ENCODE data around the gene RNF115. TPM values are rescaled to one million over a fixed set of nuclear protein-coding genes. Genes with fewer than 3 reads are reported as not detected.

The RNF115 gene
- total and polyA plus RNA-seq, 2 of the 13 experiments (the other 11 are each of a cell fraction or from before 2014, with no cell fraction given), result 6.0 to 10.1 TPM

GRCh38 chr1:145827966-145828365 is 4.1 kb upstream of the RNF115 start:
- no peak overlapping the region for H3K4me2 ChIP-seq (ENCODE audit: low read depth, low read length)
- no peak overlapping the region for H3K9ac ChIP-seq (ENCODE audit: insufficient read depth, low read depth, low read length)
- TF ChIP-seq RBFOX2 (IDR thresholded peaks at IDR 0.05; ENCODE audit: low read depth, low read length) (0 out of 2 replicates have a peak, but pooled peaks have one; percentile 1), MYC (CRISPR knock-in tag; IDR thresholded peaks at IDR 0.05; ENCODE audit: borderline replicate concordance) (no peak)
- ChIA-PET CTCF (ENCODE audit: low intra/inter-chr PET ratio, low total read pairs) (no interaction called here), POLR2A (interaction anchor here (0.7 kb wide), 1 partner anchor 18 kb away, joined by 3 read pairs; the partner anchor contains the start of gene NUDT17)
- ATAC-seq (no peak), FAIRE-seq (no peak), DNase-seq (ENCODE audit: low spot score) (no peak)
- no peaks in the 10 kb centered on the region for H3K9me3 ChIP-seq (ENCODE audit: low read length)
- BruUV-seq (replicated peaks), result no TSS peak
- no peak overlapping the region for H3K27ac ChIP-seq (ENCODE audit: extremely low read length, insufficient read depth, low read length)
- no peaks in the 10 kb centered on the region; a peak in 1 of 5 replicates for H3K27me3 ChIP-seq (ENCODE audit: control insufficient read depth in 1 of 2, insufficient read depth in 2 of 2, low read length in 2 of 2)
- H3K36me3 ChIP-seq (replicated peaks in 1 of 2; ENCODE audit: control insufficient read depth in 1 of 2, insufficient read depth in 2 of 2, low read length in 2 of 2), result peaks cover 14 to 59% of the 10 kb centered on the region in 2 experiments
- peaks cover 14% of the 10 kb centered on the region for H3K4me1 ChIP-seq (ENCODE audit: insufficient read depth, low read length)
- no peak overlapping the region for H3K4me3 ChIP-seq (replicated peaks in 1 of 3; ENCODE audit: insufficient read depth in 1 of 3, low read depth in 2 of 3, low read length in 3 of 3)
- no peaks in the 10 kb centered on the region for H4K20me1 ChIP-seq (ENCODE audit: insufficient read depth, low read length)
- in situ Hi-C loops (cut with HindIII; ENCODE audit: extremely low pct_ligation_motif_present, low pct_unique_long_range_greater_than_20kb), result loop anchor here (10.0 kb wide), 1 partner anchor 63 kb away; no protein-coding TSS in a partner anchor
- peaks cover 16% of the 10 kb centered on the region for H3K79me2 ChIP-seq (ENCODE audit: insufficient read depth, low read length)
- H2AFZ ChIP-seq (ENCODE audit: low read length), result no peak overlapping the region
- intact Hi-C loops (cut with micrococcal nuclease; ENCODE audit: unreplicated experiment), result loop anchor here (10.0 kb wide), 1 partner anchor 93 kb away; no protein-coding TSS in a partner anchor

- peaks cover 14% of the 10 kb centered on the region for H3K4me1 ChIP-seq (ENCODE audit: insufficient read depth, low read length)
- whole genome bisulfite sequencing (ENCODE audit: low lambda C conversion rate), result 97% methylated on average over 2 of the region's 2 CpGs
- no peak overlapping the region for H3K27ac ChIP-seq (ENCODE audit: extremely low read length, insufficient read depth, low read length)
- CTCF ChIA-PET (ENCODE audit: low intra/inter-chr PET ratio, low total read pairs), result no interaction called here
- no peaks in the 10 kb centered on the region for H4K20me1 ChIP-seq (ENCODE audit: insufficient read depth, low read length)
- ATAC-seq (no peak), DNase-seq (ENCODE audit: low spot score) (no peak), FAIRE-seq (no peak)
- H3K4me2 ChIP-seq (ENCODE audit: low read depth, low read length), result no peak overlapping the region
- BruUV-seq (replicated peaks), result no TSS peak
- H3K36me3 ChIP-seq (replicated peaks in 1 of 2; ENCODE audit: control insufficient read depth in 1 of 2, insufficient read depth in 2 of 2, low read length in 2 of 2), result peaks cover 13 to 46% of the 10 kb centered on the region in 2 experiments
- intact Hi-C loops (cut with micrococcal nuclease; ENCODE audit: unreplicated experiment) (loop anchor here (10.0 kb wide), 1 partner anchor 91 kb away; no protein-coding TSS in a partner anchor), in situ Hi-C loops (cut with HindIII; ENCODE audit: extremely low pct_ligation_motif_present, low pct_unique_long_range_greater_than_20kb) (loop anchor here (10.0 kb wide), 1 partner anchor 61 kb away; no protein-coding TSS in a partner anchor)
- H3K27me3 ChIP-seq (ENCODE audit: control insufficient read depth in 1 of 2, insufficient read depth in 2 of 2, low read length in 2 of 2), result no peaks in the 10 kb centered on the region; a peak in 1 of 5 replicates
- H3K4me3 ChIP-seq (replicated peaks in 1 of 3; ENCODE audit: insufficient read depth in 1 of 3, low read depth in 2 of 3, low read length in 3 of 3), result no peak overlapping the region
- no peak overlapping the region for H3K9ac ChIP-seq (ENCODE audit: insufficient read depth, low read depth, low read length)
- H2AFZ ChIP-seq (ENCODE audit: low read length), result no peak overlapping the region
- peaks cover 16% of the 10 kb centered on the region for H3K79me2 ChIP-seq (ENCODE audit: insufficient read depth, low read length)
- H3K9me3 ChIP-seq (ENCODE audit: low read length), result no peaks in the 10 kb centered on the region
- TF ChIP-seq ZNF446 (CRISPR knock-in tag; IDR thresholded peaks at IDR 0.05) (no peak), REL (CRISPR knock-in tag; conservative IDR thresholded peaks at IDR 0.05) (no peak), ZNF615 (CRISPR knock-in tag; IDR thresholded peaks at IDR 0.05; ENCODE audit: borderline replicate concordance) (no peak)
- POLR2A ChIA-PET, result no interaction called here
These were observed 2.1 kb upstream of the RNF115 start for GRCh38 chr1:145826030-145826429.

Data from HepG2 (cell line).